Astrocyte of the cerebellum (primary cell): Measurements from ENCODE around the gene UBE2D1.
"Not testable (repeated sequence)": the region's sequence is repeated elsewhere in the genome, so short reads cannot be mapped to it uniquely, and the experiment has no call there.

Experiments used
- DNase-seq: peaks from one replicate; pipeline ENCODE4 v3.0.0-alpha.2; 2011; ENCODE audit warnings: low read depth
- H3K4me3 ChIP-seq: 2 replicates; pipeline ENCODE4 v1.5.1; 2011; ENCODE audit warnings: mild to moderate bottlenecking, low read depth, low read length, moderate library complexity
- in situ Hi-C: cut with HindIII; loops from 2 replicates; pipeline ENCODE4 v1.10.0; 2017; ENCODE audit warnings: low sequenced_read_pairs
- TF ChIP-seq, protein P1 (sequence below): IDR thresholded peaks from 2 replicates; pipeline ENCODE4 v1.5.1; 2012; ENCODE audit warnings: low read length, low read depth, moderate library complexity, mild to moderate bottlenecking; ENCODE audit errors: missing control alignments

The UBE2D1 gene

DNA sequence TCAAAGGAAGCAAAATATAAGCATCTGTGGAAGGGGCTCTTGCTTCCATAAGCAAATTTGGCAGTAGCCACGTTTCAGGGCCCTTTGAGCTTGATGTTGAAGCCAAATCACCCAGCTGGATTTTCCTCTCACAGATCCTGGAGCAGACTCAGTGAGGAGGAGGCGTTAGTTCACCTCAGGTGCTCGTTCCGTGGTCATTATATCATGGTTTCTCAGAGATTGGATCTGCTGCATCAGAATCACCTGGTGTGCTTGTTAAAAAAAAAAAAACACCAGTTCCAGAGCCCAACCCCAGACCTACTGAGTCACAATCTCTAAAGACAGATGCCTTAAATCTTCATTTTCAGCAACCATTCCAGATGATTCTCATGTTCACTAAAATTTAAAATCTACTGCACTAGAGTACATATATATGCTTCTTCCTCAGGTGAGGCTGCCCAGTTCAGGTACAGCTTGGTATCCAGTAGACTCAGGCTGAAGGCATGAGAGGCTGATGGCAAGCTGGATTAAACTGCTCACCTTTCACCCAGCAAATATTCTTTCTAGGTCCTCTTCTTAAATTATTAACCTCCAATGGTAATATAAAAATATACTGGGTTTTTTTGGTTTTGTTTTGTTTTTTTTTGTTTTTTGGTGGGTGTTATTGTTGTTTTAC, 75.3 kb downstream of the UBE2D1 start:
- in situ Hi-C loops, result no loop called here
- H3K4me3 ChIP-seq, result no peak overlapping the region
- TF ChIP-seq, protein P1, sequence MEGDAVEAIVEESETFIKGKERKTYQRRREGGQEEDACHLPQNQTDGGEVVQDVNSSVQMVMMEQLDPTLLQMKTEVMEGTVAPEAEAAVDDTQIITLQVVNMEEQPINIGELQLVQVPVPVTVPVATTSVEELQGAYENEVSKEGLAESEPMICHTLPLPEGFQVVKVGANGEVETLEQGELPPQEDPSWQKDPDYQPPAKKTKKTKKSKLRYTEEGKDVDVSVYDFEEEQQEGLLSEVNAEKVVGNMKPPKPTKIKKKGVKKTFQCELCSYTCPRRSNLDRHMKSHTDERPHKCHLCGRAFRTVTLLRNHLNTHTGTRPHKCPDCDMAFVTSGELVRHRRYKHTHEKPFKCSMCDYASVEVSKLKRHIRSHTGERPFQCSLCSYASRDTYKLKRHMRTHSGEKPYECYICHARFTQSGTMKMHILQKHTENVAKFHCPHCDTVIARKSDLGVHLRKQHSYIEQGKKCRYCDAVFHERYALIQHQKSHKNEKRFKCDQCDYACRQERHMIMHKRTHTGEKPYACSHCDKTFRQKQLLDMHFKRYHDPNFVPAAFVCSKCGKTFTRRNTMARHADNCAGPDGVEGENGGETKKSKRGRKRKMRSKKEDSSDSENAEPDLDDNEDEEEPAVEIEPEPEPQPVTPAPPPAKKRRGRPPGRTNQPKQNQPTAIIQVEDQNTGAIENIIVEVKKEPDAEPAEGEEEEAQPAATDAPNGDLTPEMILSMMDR, result no peak
- DNase-seq, result no peak

DNA sequence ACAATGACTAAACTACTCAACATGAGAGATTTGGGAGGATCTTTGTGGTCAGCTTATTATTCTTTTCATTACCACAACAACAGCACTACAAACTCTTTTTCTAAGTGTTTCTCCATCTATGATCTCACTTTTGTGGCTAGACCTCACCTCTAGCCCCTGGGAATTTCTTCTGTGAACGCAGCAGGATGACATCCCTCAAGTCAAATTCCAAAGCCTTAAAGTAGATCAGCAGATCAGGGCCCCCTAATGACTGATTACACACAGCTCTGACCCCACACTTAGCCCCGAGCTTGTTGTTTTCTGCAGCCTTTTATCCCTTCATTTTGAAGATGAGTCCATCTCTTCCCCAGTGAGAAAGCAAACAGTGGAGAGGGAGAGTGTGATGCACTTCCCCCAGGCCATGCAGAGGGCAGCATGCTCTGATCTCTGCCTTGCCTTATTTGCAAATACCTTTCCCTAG, 77.7 kb downstream of the UBE2D1 start:
- in situ Hi-C loops, result no loop called here
- DNase-seq, result peak; percentile 92
- TF ChIP-seq, protein P1, result peak; percentile 29
- no peak overlapping the region for H3K4me3 ChIP-seq

- TF ChIP-seq, protein P1, result peak; percentile 47
- no peak overlapping the region for H3K4me3 ChIP-seq
- in situ Hi-C loops, result no loop called here
- DNase-seq, result peak; percentile 83
Observed at GRCh38 chr10:58414270-58415041, 79.7 kb downstream of the UBE2D1 start.

- TF ChIP-seq, protein P1, result no peak
- in situ Hi-C loops, result no loop called here
- DNase-seq, result no peak
- H3K4me3 ChIP-seq, result no peak overlapping the region
Observed at GRCh38 chr10:58415757-58416156, 81.0 kb downstream of the UBE2D1 start.

- H3K4me3 ChIP-seq, in situ Hi-C loops, DNase-seq: not testable (repeated sequence)
Observed at GRCh38 chr10:58417902-58418301, 83.1 kb downstream of the UBE2D1 start.
